GM20000 (cell line): Measurements from ENCODE around the gene CMIP.

Source experiments
- DNase-seq: peaks from one replicate; pipeline ENCODE4 v3.0.0; 2012; ENCODE audit warnings: low spot score
- CTCF ChIP-seq: IDR thresholded peaks from 2 replicates; pipeline ENCODE4 v1.5.1; 2012; ENCODE audit warnings: mild to moderate bottlenecking, control low read depth; ENCODE audit errors: extremely low read depth, missing control alignments

The CMIP gene

GRCh38 chr16:81491541-81492188 lies 47.1 kb downstream of the CMIP start:
- no peak for TF ChIP-seq CTCF
- no peak for DNase-seq

- no peak for TF ChIP-seq CTCF
- no peak for DNase-seq
Observed at GRCh38 chr16:81492311-81492761, 47.7 kb downstream of the CMIP start.

- DNase-seq, result no peak
- no peak for TF ChIP-seq CTCF
Observed at GRCh38 chr16:81492965-81493754, 48.6 kb downstream of the CMIP start.

GRCh38 chr16:81493755-81494433 lies 49.3 kb downstream of the CMIP start:
- TF ChIP-seq CTCF, result no peak
- DNase-seq, result no peak

GRCh38 chr16:81494434-81494806 lies 49.8 kb downstream of the CMIP start:
- DNase-seq, result no peak
- no peak for TF ChIP-seq CTCF

- DNase-seq, result no peak
- no peak for TF ChIP-seq CTCF
Observed at GRCh38 chr16:81494888-81495287, 50.3 kb downstream of the CMIP start.
